Trophoblast cell (in vitro differentiated cells and primary cell): ENCODE measurements around the gene TSPAN19.

ENCODE experiments used
- DNase-seq, 2 donors: peaks; one replicate each; pipeline ENCODE4 v3.0.0-alpha.2; 2016
- H2AFZ ChIP-seq: 2 replicates; pipeline ENCODE4 v1.6.1; 2013; ENCODE audit warnings: low read length, moderate library complexity, mild to moderate bottlenecking; ENCODE audit not compliant: insufficient read depth, poor library complexity
- H2AK5ac ChIP-seq: 2 replicates; pipeline ENCODE4 v1.6.1; 2013; ENCODE audit warnings: mild to moderate bottlenecking, low read length
- H2BK120ac ChIP-seq: 2 replicates; pipeline ENCODE4 v1.6.1; 2013; ENCODE audit warnings: low read length, mild to moderate bottlenecking, moderate library complexity; ENCODE audit not compliant: insufficient read depth, poor library complexity
- H2BK12ac ChIP-seq: 2 replicates; pipeline ENCODE4 v1.6.1; 2013; ENCODE audit warnings: mild to moderate bottlenecking, low read length, moderate library complexity
- H2BK5ac ChIP-seq: 2 replicates; pipeline ENCODE4 v1.6.1; 2013; ENCODE audit warnings: low read length, low read depth, moderate library complexity, mild to moderate bottlenecking; ENCODE audit not compliant: poor library complexity
- H3K14ac ChIP-seq: 2 replicates; pipeline ENCODE4 v1.6.1; 2013; ENCODE audit warnings: mild to moderate bottlenecking, low read length
- H3K18ac ChIP-seq: 2 replicates; pipeline ENCODE4 v1.6.1; 2013; ENCODE audit warnings: mild to moderate bottlenecking, low read length
- H3K23ac ChIP-seq: 2 replicates; pipeline ENCODE4 v1.6.1; 2013; ENCODE audit warnings: low read length
- H3K27ac ChIP-seq: 2 replicates; pipeline ENCODE4 v1.5.1; 2013; ENCODE audit warnings: low read depth, mild to moderate bottlenecking, inconsistent platforms, low read length, moderate library complexity
- H3K27me3 ChIP-seq: 2 replicates; pipeline ENCODE4 v1.6.1; 2013; ENCODE audit warnings: inconsistent platforms, mild to moderate bottlenecking, low read length, moderate library complexity; ENCODE audit not compliant: insufficient read depth
- H3K36me3 ChIP-seq, 2 experiments: 1 replicate in 1 of 2; 2 replicates in 1 of 2; pipeline ENCODE4 v1.6.1; 2013; ENCODE audit warnings: low read length in 2 of 2, mild to moderate bottlenecking in 2 of 2, moderate library complexity in 1 of 2; ENCODE audit not compliant: insufficient read depth in 2 of 2, control insufficient read depth in 1 of 2
- H3K4ac ChIP-seq: 2 replicates; pipeline ENCODE4 v1.6.1; 2013; ENCODE audit warnings: low read depth, mild to moderate bottlenecking, low read length, moderate library complexity
- H3K4me1 ChIP-seq, 2 experiments: 1 replicate in 1 of 2; 2 replicates in 1 of 2; pipeline ENCODE4 v1.6.1; 2013; ENCODE audit warnings: low read length in 2 of 2, mild to moderate bottlenecking in 2 of 2, moderate library complexity in 1 of 2; ENCODE audit not compliant: insufficient read depth in 2 of 2, control insufficient read depth in 1 of 2
- H3K4me2 ChIP-seq: 2 replicates; pipeline ENCODE4 v1.6.1; 2013; ENCODE audit warnings: inconsistent platforms, mild to moderate bottlenecking, low read length, moderate library complexity
- H3K4me3 ChIP-seq: 2 replicates; pipeline ENCODE4 v1.5.1; 2013; ENCODE audit warnings: mild to moderate bottlenecking, low read depth, low read length, inconsistent platforms
- H3K79me1 ChIP-seq: one replicate; pipeline ENCODE4 v1.6.1; 2013; ENCODE audit warnings: low read length
- H3K79me2 ChIP-seq: 2 replicates; pipeline ENCODE4 v1.6.1; 2013; ENCODE audit warnings: low read length, mild to moderate bottlenecking; ENCODE audit not compliant: control insufficient read depth, insufficient read depth, poor library complexity
- H3K9ac ChIP-seq: 2 replicates; pipeline ENCODE4 v1.6.1; 2013; ENCODE audit warnings: mild to moderate bottlenecking, low read length
- H3K9me3 ChIP-seq: 2 replicates; pipeline ENCODE4 v1.6.1; 2013; ENCODE audit warnings: low read depth, mild to moderate bottlenecking, control low read depth, inconsistent platforms, low read length; ENCODE audit not compliant: insufficient read depth
- H4K12ac ChIP-seq: 2 replicates; pipeline ENCODE4 v1.6.1; 2013; ENCODE audit warnings: low read depth, mild to moderate bottlenecking, low read length, moderate library complexity
- H4K8ac ChIP-seq: 2 replicates; pipeline ENCODE4 v1.6.1; 2013; ENCODE audit warnings: low read depth, mild to moderate bottlenecking, low read length, moderate library complexity
- H4K91ac ChIP-seq: one replicate; pipeline ENCODE4 v1.6.1; 2013; ENCODE audit warnings: low read depth, mild to moderate bottlenecking, low read length, moderate library complexity
- WGBS: extraction: QIAGEN DNeasy Blood & Tissue Kit; methylation state at CpG from one replicate; pipeline ENCODE4 v1.1.7; 2013; ENCODE audit warnings: missing lambda C conversion rate; ENCODE audit not compliant: insufficient read length, insufficient coverage; ENCODE audit errors: extremely low coverage; 5-methylcytosine and 5-hydroxymethylcytosine counted together

The TSPAN19 gene

GRCh38 chr12:85002778-85003296 lies 33.2 kb downstream of the TSPAN19 start:
- Histone ChIP-seq H2AK5ac (no peak overlapping the region), H3K36me3 (no peaks in the 10 kb centered on the region), H3K79me1 (no peaks in the 10 kb centered on the region), H3K4ac (no peak overlapping the region), H3K27ac (no peak overlapping the region), H4K12ac (no peak overlapping the region), H3K9ac (no peak overlapping the region), H3K4me2 (no peak overlapping the region), H3K4me3 (no peak overlapping the region), H3K9me3 (no peaks in the 10 kb centered on the region), H4K8ac (no peak overlapping the region), H3K4me1 (no peaks in the 10 kb centered on the region), H2BK120ac (no peak overlapping the region), H2BK5ac (no peak overlapping the region), H3K27me3 (no peaks in the 10 kb centered on the region), H3K79me2 (no peaks in the 10 kb centered on the region), H3K14ac (no peak overlapping the region), H2AFZ (no peak overlapping the region), H2BK12ac (no peak overlapping the region), H4K91ac (no peak overlapping the region), H3K18ac (no peak overlapping the region), H3K23ac (no peak overlapping the region)
- DNase-seq: no peak
- WGBS: no CpG with 5 or more reads among the region's 3 CpGs

DNA sequence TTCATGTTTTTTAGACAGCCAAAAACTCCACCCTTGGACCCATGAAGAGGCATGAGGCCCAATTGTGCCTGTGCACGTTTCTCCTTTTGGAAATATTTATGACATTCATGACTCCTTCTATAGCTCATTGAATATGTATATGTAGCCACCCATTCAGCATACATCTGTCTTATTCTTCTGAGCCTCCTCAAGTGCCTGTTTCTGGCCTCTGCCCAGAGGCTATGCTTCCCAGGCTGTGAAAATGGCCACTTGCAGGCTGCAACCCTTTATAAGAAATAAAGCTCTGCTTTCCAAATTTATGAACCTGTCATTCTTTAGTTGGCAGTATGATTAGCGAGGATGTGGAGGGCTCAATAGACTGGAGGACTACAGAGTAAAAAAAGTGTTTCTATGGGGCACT lies 35.3 kb downstream of the TSPAN19 start:
- H3K4me2 ChIP-seq: no peak overlapping the region
- DNase-seq: no peak
- WGBS: no CpG with 5 or more reads among the region's 2 CpGs

DNA sequence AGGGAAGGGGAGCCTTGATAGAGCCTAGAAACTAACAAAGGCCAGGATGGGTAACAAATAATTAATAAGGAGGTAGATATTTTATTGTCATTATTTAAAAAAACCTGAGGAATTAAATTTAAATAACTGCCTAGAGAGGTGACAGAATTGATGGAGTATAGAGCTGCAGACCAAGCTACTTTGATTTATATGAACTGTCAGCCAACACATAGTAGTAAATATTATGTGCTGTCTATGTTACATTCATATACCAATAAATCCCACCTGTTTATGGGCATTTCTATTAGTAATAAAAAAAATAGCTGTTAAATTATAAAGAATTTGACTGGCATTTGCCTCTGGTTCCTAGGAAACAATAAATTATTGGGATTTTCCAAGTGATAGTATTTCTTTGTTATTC lies 37.7 kb downstream of the TSPAN19 start:
- no peaks in the 10 kb centered on the region for H3K9me3 ChIP-seq
- H2AFZ ChIP-seq: no peak overlapping the region
- H4K8ac ChIP-seq: no peak overlapping the region

More for the DNA sequence above, 35.3 kb downstream of the TSPAN19 start:
- Histone ChIP-seq H2BK12ac (no peak overlapping the region), H3K27me3 (no peaks in the 10 kb centered on the region), H3K4me1 (peaks cover 0 to 4% of the 10 kb centered on the region in 2 experiments), H4K91ac (no peak overlapping the region), H2BK5ac (no peak overlapping the region), H3K9me3 (no peaks in the 10 kb centered on the region), H4K8ac (no peak overlapping the region), H3K23ac (no peak overlapping the region), H2AFZ (no peak overlapping the region), H3K9ac (no peak overlapping the region), H3K27ac (no peak overlapping the region), H3K18ac (no peak overlapping the region), H3K4ac (no peak overlapping the region), H4K12ac (no peak overlapping the region), H3K4me3 (no peak overlapping the region), H3K79me1 (peaks cover 4% of the 10 kb centered on the region), H3K14ac (no peak overlapping the region), H2BK120ac (no peak overlapping the region), H3K36me3 (no peaks in the 10 kb centered on the region), H3K79me2 (no peaks in the 10 kb centered on the region), H2AK5ac (no peak overlapping the region)

DNA sequence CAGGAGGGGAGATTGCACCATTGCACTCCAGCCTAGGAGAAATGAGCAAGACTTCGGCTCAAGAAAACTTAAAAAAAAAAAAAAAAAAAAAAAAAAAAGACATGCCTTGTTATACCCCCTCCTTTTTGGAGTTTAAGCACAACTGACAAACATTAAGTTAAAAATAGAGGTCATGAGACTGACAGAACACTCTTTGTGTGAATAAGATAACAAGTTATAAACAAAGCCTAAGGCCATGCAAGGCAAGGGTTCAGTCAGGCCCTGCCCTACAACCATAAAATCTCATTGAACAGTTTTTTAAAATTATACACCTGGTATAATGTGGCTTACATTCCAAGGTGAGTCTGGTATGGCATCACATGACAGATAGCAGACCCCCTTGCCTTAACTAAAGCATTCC lies 39.3 kb downstream of the TSPAN19 start:
- H2AFZ ChIP-seq: no peak overlapping the region
- no peaks in the 10 kb centered on the region for H3K9me3 ChIP-seq
- WGBS: no CpG with 5 or more reads among the region's 1 CpG
- H3K79me2 ChIP-seq: no peaks in the 10 kb centered on the region
- H2AK5ac ChIP-seq: no peak overlapping the region
- H3K27ac ChIP-seq: peak overlapping the region; percentile 63
- no peak overlapping the region for H2BK120ac ChIP-seq
- peak overlapping the region; percentile 61 for H2BK12ac ChIP-seq
- H2BK5ac ChIP-seq: peak overlapping the region; percentile 66
- no peak overlapping the region for H4K12ac ChIP-seq
- no peak overlapping the region for H3K14ac ChIP-seq
- peaks cover 0 to 4% of the 10 kb centered on the region in 2 experiments for H3K4me1 ChIP-seq
- no peak overlapping the region for H3K23ac ChIP-seq
- H3K36me3 ChIP-seq: no peaks in the 10 kb centered on the region
- no peak overlapping the region for H4K8ac ChIP-seq
- no peak overlapping the region for H3K18ac ChIP-seq
- peaks cover 4% of the 10 kb centered on the region for H3K79me1 ChIP-seq
- no peak overlapping the region for H3K9ac ChIP-seq
- H4K91ac ChIP-seq: peak overlapping the region; percentile 71
- H3K4me2 ChIP-seq: no peak overlapping the region
- H3K27me3 ChIP-seq: no peaks in the 10 kb centered on the region
- H3K4ac ChIP-seq: no peak overlapping the region
- no peak for DNase-seq
- no peak overlapping the region for H3K4me3 ChIP-seq

More for the DNA sequence above, 37.7 kb downstream of the TSPAN19 start:
- no peak overlapping the region for H3K4me2 ChIP-seq
- H3K23ac ChIP-seq: no peak overlapping the region
- DNase-seq: no peak
- H3K4me1 ChIP-seq: peaks cover 0 to 4% of the 10 kb centered on the region in 2 experiments
- H2BK12ac ChIP-seq: no peak overlapping the region
- no peak overlapping the region for H4K12ac ChIP-seq
- H3K9ac ChIP-seq: no peak overlapping the region
- H3K18ac ChIP-seq: no peak overlapping the region
- H3K36me3 ChIP-seq: no peaks in the 10 kb centered on the region
- no peak overlapping the region for H3K4me3 ChIP-seq
- H2AK5ac ChIP-seq: no peak overlapping the region
- H3K14ac ChIP-seq: no peak overlapping the region
- H3K79me2 ChIP-seq: no peaks in the 10 kb centered on the region
- H2BK120ac ChIP-seq: no peak overlapping the region
- no peak overlapping the region for H2BK5ac ChIP-seq
- no peak overlapping the region for H3K4ac ChIP-seq
- H4K91ac ChIP-seq: no peak overlapping the region
- H3K79me1 ChIP-seq: peaks cover 4% of the 10 kb centered on the region
- H3K27ac ChIP-seq: no peak overlapping the region
- no peaks in the 10 kb centered on the region for H3K27me3 ChIP-seq
